ENCODE measurements around the gene CYP26C1. TPM values are rescaled to one million over a fixed set of nuclear protein-coding genes. Genes with fewer than 3 reads are reported as not detected.

The CYP26C1 gene
- total and polyA plus RNA-seq, 8 donors: 7.0 TPM; not detected in 7

GRCh38 chr10:93072225-93072712 lies 11.7 kb downstream of the CYP26C1 start:
- no peak for TF ChIP-seq POLR2AphosphoS5 (IDR thresholded peaks at IDR 0.05)
- no peak for TF ChIP-seq EP300 (IDR thresholded peaks at IDR 0.05)
- TF ChIP-seq POLR2A (IDR thresholded peaks at IDR 0.05): no peak
- TF ChIP-seq CTCF (IDR thresholded peaks at IDR 0.05): no peak
- H3K36me3 ChIP-seq: no peaks in the 10 kb centered on the region
- peaks cover 42 to 57% (median 52%) of the 10 kb centered on the region in 4 donors for H3K4me1 ChIP-seq
- H3K9me3 ChIP-seq: no peaks in the 10 kb centered on the region
- peak overlapping the region; percentile 38 to 60 (median 45) for H3K4me3 ChIP-seq
- H3K27me3 ChIP-seq: peaks cover 32 to 99% (median 81%) of the 10 kb centered on the region in 3 donors
- intact Hi-C loops (cut with DNase I; ENCODE audit: low total_unique reads): loop anchor here (10.0 kb wide), 1 partner anchor 223 kb away; no protein-coding TSS in a partner anchor
- DNase-seq: peak in 1 of 2 donors; percentile 42
- H3K27ac ChIP-seq: no peak overlapping the region
- 0 to 1% (median 1%) methylated on average over 13 to 27 of the region's 27 CpGs for WGBS, 5 donors

- peaks cover 32 to 96% (median 75%) of the 10 kb centered on the region in 3 donors for H3K27me3 ChIP-seq
- peaks cover 42 to 55% (median 52%) of the 10 kb centered on the region in 4 donors for H3K4me1 ChIP-seq
These were observed 12.3 kb downstream of the CYP26C1 start for GRCh38 chr10:93072713-93073538.

GRCh38 chr10:93073539-93074146 lies 13.0 kb downstream of the CYP26C1 start, which contains the start of gene CYP26A1:
Gene CYP26A1 (plus strand): TSS chr10:93073893. CDS start chr10:93073935, 42 bp downstream.
- Histone ChIP-seq H3K9me3 (no peaks in the 10 kb centered on the region), H3K27ac (no peak within 1 kb of the TSS), H3K27me3 (peaks cover 30 to 96% (median 68%) of the 10 kb centered on the region in 3 donors), H3K4me3 (peak within 1 kb of the TSS; percentile 30 to 60 (median 39)), H3K36me3 (no peaks in the 10 kb centered on the region), H3K4me1 (peaks cover 40 to 48% (median 45%) of the 10 kb centered on the region in 4 donors)
- intact Hi-C loops (cut with DNase I; ENCODE audit: low total_unique reads): loop anchor here (10.0 kb wide), 1 partner anchor 221 kb away; no protein-coding TSS in a partner anchor
- 0 to 2% (median 1%) methylated on average over 36 to 52 of the region's 52 CpGs for WGBS, 5 donors
- DNase-seq: peak in 1 of 2 donors; percentile 49
- TF ChIP-seq POLR2AphosphoS5 (IDR thresholded peaks at IDR 0.05): no peak
- no peak for TF ChIP-seq EP300 (IDR thresholded peaks at IDR 0.05)
- TF ChIP-seq CTCF (IDR thresholded peaks at IDR 0.05): no peak
- TF ChIP-seq POLR2A (IDR thresholded peaks at IDR 0.05): no peak

More at GRCh38 chr10:93072713-93073538, 12.3 kb downstream of the CYP26C1 start:
- H3K4me3 ChIP-seq: peak overlapping the region; percentile 38 to 60 (median 45)
- intact Hi-C loops (cut with DNase I; ENCODE audit: low total_unique reads): loop anchor here (10.0 kb wide), 1 partner anchor 222 kb away; no protein-coding TSS in a partner anchor
- TF ChIP-seq POLR2A (IDR thresholded peaks at IDR 0.05): no peak
- no peak for TF ChIP-seq EP300 (IDR thresholded peaks at IDR 0.05)
- no peak for TF ChIP-seq POLR2AphosphoS5 (IDR thresholded peaks at IDR 0.05)
- no peak for TF ChIP-seq CTCF (IDR thresholded peaks at IDR 0.05)
- no peak for DNase-seq
- WGBS, 5 donors: 2 to 4% (median 3%) methylated on average over 21 to 34 of the region's 34 CpGs
- no peaks in the 10 kb centered on the region for H3K36me3 ChIP-seq
- H3K9me3 ChIP-seq: no peaks in the 10 kb centered on the region
- H3K27ac ChIP-seq: no peak overlapping the region

- Histone ChIP-seq H3K27me3 (peaks cover 25 to 96% (median 67%) of the 10 kb centered on the region in 3 donors), H3K27ac (no peak overlapping the region), H3K4me1 (peaks cover 39 to 43% (median 42%) of the 10 kb centered on the region in 4 donors), H3K9me3 (no peaks in the 10 kb centered on the region), H3K36me3 (no peaks in the 10 kb centered on the region), H3K4me3 (peak overlapping the region; percentile 30 to 60 (median 39))
- intact Hi-C loops (cut with DNase I; ENCODE audit: low total_unique reads): loop anchor here (10.0 kb wide), 1 partner anchor 221 kb away; no protein-coding TSS in a partner anchor
- 1 to 4% (median 2%) methylated on average over 19 to 40 of the region's 40 CpGs for WGBS, 5 donors
- DNase-seq: peak in 1 of 2 donors; percentile 47
- no peak for TF ChIP-seq POLR2AphosphoS5 (IDR thresholded peaks at IDR 0.05)
- TF ChIP-seq POLR2A (IDR thresholded peaks at IDR 0.05): no peak
- TF ChIP-seq EP300 (IDR thresholded peaks at IDR 0.05): no peak
- no peak for TF ChIP-seq CTCF (IDR thresholded peaks at IDR 0.05)
These were observed 13.6 kb downstream of the CYP26C1 start for GRCh38 chr10:93074147-93074596.
